Psoas muscle (tissue), 8 donors: ENCODE measurements around the gene CACNA1C. TPM values are rescaled to one million over a fixed set of nuclear protein-coding genes. Genes with fewer than 3 reads are reported as not detected.

Experiments used
- ATAC-seq, 4 donors: fragments of 200-7000 bp; cut with Tn5 transposase; one replicate each; pipeline ENCODE4 v1.9.1; 2020; ENCODE audit warnings: moderate library complexity in 3 of 4, mild to moderate bottlenecking in 2 of 4
- DNase-seq, 2 donors: peaks; one replicate each; pipeline ENCODE4 v3.0.0-alpha.2; 2020
- H3K27ac ChIP-seq: fragments of 200-600 bp; one replicate; pipeline ENCODE4 v1.8.0; 2022
- H3K27me3 ChIP-seq, 3 donors: fragments of 200-600 bp in 1 of 3; one replicate each; pipeline versions ENCODE4 v1.6.1 to v1.8.0; 2013 to 2022; ENCODE audit warnings: low read length in 2 of 3, mild to moderate bottlenecking in 2 of 3, moderate library complexity in 1 of 3; ENCODE audit not compliant: insufficient read depth in 3 of 3
- H3K36me3 ChIP-seq, 2 donors: fragments of 200-600 bp in 1 of 2; one replicate each; pipeline versions ENCODE4 v1.6.1 to v1.8.0; 2013 to 2022; ENCODE audit warnings: low read depth in 1 of 2, mild to moderate bottlenecking in 1 of 2, moderate library complexity in 1 of 2; ENCODE audit not compliant: insufficient read depth in 1 of 2
- H3K4me1 ChIP-seq: fragments of 200-600 bp; one replicate; pipeline ENCODE4 v1.8.0; 2022
- H3K4me3 ChIP-seq: fragments of 200-600 bp; one replicate; pipeline ENCODE4 v1.8.0; 2022; ENCODE audit warnings: mild to moderate bottlenecking
- H3K9me3 ChIP-seq: fragments of 200-600 bp; one replicate; pipeline ENCODE4 v1.8.0; 2022
- WGBS, 3 donors: extraction: QIAGEN DNeasy Blood & Tissue Kit; methylation state at CpG; one replicate each; pipeline versions ENCODE4 v1.1.6 to v1.1.7; 2013; 5-methylcytosine and 5-hydroxymethylcytosine counted together
- intact Hi-C, 2 donors: fragments of 100-400 bp; cut with DNase I; formaldehyde crosslinking; loops; one replicate each; pipeline versions ENCODE4 v1.11.0 to v1.14.2; 2022
- polyA plus RNA-seq, 3 donors: library from polyadenylated mRNA; stranded (reverse); fragments of 200-250 nt; gene quantifications; one replicate each; pipeline ENCODE4 v1.2.3, GENCODE V29; 2013
- total RNA-seq, 4 donors: library from RNA; stranded (reverse); fragmentation: NEBNext Ultra II Directional in 2 of 4; extraction: Animal tissue kit (Norgen Biotek cat#: 25700) in 2 of 4; gene quantifications; one replicate each; pipeline versions ENCODE4 v1.2.1 to v1.2.4, GENCODE V29; 2021 to 2023
- TF ChIP-seq, protein P1 (sequence below): fragments of 200-600 bp; IDR thresholded peaks from one replicate; pipeline ENCODE4 v1.8.0; 2022; ENCODE audit warnings: antibody characterized with exemption
- donor health status: healthy with polysubstance abuse.
- donor health status: DM: no; HTN: no; CAD: no; lungs with moderate emphysema.
- donor health status: Bipolar disorder and iron deficiency.
- donor health status: healthy.
- donor health status: DM: yes; HTN: yes; CAD: no.
- donor health status: DM: no; HTN: no; CAD: no.
- donor health status: DM: no; HTN: no; CAD: no.
- donor health status: DM: yes; HTN: yes; CAD: no.

The CACNA1C gene
- total and polyA plus RNA-seq, 7 donors = 0.26 to 2.9 (median 0.95) TPM

- ATAC-seq (no peak), DNase-seq (no peak)
- Histone ChIP-seq H3K4me1 (peaks cover 5% of the 10 kb centered on the region), H3K4me3 (no peak overlapping the region), H3K27me3 (peaks cover 0 to 39% (median 3%) of the 10 kb centered on the region in 3 donors), H3K27ac (no peak overlapping the region), H3K36me3 (no peaks in the 10 kb centered on the region), H3K9me3 (no peaks in the 10 kb centered on the region)
- intact Hi-C loops = no loop called here
- WGBS, 3 donors = 53 to 58% (median 56%) methylated on average over 11 of the region's 11 CpGs
- TF ChIP-seq, protein P1, sequence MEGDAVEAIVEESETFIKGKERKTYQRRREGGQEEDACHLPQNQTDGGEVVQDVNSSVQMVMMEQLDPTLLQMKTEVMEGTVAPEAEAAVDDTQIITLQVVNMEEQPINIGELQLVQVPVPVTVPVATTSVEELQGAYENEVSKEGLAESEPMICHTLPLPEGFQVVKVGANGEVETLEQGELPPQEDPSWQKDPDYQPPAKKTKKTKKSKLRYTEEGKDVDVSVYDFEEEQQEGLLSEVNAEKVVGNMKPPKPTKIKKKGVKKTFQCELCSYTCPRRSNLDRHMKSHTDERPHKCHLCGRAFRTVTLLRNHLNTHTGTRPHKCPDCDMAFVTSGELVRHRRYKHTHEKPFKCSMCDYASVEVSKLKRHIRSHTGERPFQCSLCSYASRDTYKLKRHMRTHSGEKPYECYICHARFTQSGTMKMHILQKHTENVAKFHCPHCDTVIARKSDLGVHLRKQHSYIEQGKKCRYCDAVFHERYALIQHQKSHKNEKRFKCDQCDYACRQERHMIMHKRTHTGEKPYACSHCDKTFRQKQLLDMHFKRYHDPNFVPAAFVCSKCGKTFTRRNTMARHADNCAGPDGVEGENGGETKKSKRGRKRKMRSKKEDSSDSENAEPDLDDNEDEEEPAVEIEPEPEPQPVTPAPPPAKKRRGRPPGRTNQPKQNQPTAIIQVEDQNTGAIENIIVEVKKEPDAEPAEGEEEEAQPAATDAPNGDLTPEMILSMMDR = no peak
Observed at GRCh38 chr12:2492236-2492635, 439.4 kb downstream of the CACNA1C start.

GRCh38 chr12:2493086-2493485, 440.3 kb downstream of the CACNA1C start:
- Histone ChIP-seq H3K4me1 (peaks cover 5% of the 10 kb centered on the region), H3K4me3 (no peak overlapping the region), H3K9me3 (no peaks in the 10 kb centered on the region), H3K27ac (no peak overlapping the region), H3K36me3 (no peaks in the 10 kb centered on the region), H3K27me3 (peaks cover 0 to 39% (median 3%) of the 10 kb centered on the region in 3 donors)
- 91 to 95% (median 93%) methylated on average over 16 of the region's 16 CpGs for WGBS, 3 donors
- TF ChIP-seq, protein P1 = no peak
- intact Hi-C loops = no loop called here
- DNase-seq (no peak), ATAC-seq (no peak)

- intact Hi-C loops = no loop called here
- H3K27me3 ChIP-seq = peaks cover 0 to 34% (median 0%) of the 10 kb centered on the region in 3 donors
- DNase-seq (no peak), ATAC-seq (peak in 2 of 4 donors; percentile 31 to 54)
- H3K27ac ChIP-seq = peak overlapping the region; percentile 53
- 27 to 32% (median 29%) methylated on average over 8 of the region's 8 CpGs for WGBS, 3 donors
- no peaks in the 10 kb centered on the region for H3K9me3 ChIP-seq
- H3K4me3 ChIP-seq = no peak overlapping the region
- peaks cover 5% of the 10 kb centered on the region for H3K4me1 ChIP-seq
- TF ChIP-seq, protein P1 = no peak
- H3K36me3 ChIP-seq = no peaks in the 10 kb centered on the region
Observed at GRCh38 chr12:2494486-2495192, 441.9 kb downstream of the CACNA1C start.

- ATAC-seq (peak in 1 of 4 donors; percentile 26), DNase-seq (no peak)
- peaks cover 5% of the 10 kb centered on the region for H3K4me1 ChIP-seq
- TF ChIP-seq, protein P1 = no peak
- intact Hi-C loops = no loop called here
- no peaks in the 10 kb centered on the region for H3K9me3 ChIP-seq
- H3K4me3 ChIP-seq = no peak overlapping the region
- peaks cover 0 to 26% (median 0%) of the 10 kb centered on the region in 3 donors for H3K27me3 ChIP-seq
- H3K36me3 ChIP-seq = no peaks in the 10 kb centered on the region
- no peak overlapping the region for H3K27ac ChIP-seq
- WGBS, 3 donors = 57 to 65% (median 60%) methylated on average over 6 of the region's 6 CpGs
Observed at GRCh38 chr12:2495417-2496112, 442.8 kb downstream of the CACNA1C start.
